Measurements from ENCODE around the gene HOPX.
"Not testable (repeated sequence)": the region's sequence is repeated elsewhere in the genome, so short reads cannot be mapped to it uniquely, and the experiment has no call there.

HOPX gene

DNA sequence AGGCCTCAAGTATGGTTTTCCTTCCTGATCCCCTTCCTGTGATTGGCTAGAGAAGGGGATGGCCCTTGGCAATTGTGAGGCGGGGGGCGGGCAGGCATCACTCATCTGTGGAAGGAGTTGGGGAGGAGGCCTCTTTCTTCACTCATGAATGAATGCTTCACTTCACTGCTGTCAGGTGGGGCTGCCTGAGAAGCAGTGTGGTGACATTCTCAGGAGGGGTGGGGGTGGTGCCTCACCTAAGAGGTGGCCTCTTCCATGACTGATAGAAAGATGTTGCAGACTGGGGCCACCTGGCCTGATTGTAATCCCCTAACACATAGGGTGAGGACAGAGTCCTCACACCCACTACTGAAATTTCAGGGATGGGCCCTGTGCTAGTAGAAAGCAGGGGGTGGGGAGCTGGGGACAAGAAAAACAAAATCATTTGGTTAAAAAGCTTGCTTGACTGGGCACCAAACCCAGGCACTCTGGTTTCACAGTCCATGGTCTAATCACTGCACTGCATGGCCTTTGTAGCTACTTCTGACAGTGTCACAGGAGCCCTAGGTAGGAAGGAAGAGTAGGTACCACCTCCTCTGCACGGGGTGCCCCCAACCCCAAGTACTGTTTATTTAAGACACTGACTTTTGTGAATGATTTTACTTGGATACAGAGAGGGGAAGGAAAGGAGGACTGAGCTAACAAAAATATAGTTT, 5.6 kb upstream of the HOPX start:
- DNase-seq, result no peak

DNA sequence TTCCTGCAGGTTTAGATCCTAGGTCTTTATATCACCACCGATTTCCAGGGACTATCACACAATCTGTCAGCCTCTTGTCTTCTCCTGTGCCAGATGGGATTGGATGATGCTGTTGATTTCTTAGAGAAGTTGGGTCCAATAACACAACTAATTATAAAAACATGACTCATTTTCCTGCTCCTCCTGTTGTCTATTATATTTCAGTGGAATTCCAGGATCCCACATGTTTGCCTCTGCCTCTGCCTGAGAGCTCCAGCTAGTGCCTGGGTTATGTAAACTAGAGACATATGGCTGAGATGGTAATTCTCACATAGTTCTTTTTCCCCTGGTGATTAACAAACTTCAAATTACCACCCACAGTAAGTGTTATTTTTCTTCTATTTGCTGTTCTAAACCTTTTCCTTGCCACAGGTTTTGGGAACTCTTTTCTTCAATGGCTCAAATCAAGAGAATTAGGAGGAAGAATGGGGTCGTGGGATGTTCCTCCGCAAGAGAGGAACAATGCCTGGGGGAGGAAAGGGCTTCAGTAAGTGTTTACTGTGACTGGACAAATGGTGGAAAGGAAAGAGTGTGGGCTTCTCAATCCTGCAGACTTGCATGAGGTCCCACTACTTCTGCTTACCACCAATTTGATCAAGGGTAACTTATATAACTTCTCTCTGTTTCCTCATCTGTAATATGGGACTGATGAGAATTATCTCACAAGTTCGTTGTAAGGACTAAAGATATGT, 3.4 kb upstream of the HOPX start:
- no peak for DNase-seq

DNA sequence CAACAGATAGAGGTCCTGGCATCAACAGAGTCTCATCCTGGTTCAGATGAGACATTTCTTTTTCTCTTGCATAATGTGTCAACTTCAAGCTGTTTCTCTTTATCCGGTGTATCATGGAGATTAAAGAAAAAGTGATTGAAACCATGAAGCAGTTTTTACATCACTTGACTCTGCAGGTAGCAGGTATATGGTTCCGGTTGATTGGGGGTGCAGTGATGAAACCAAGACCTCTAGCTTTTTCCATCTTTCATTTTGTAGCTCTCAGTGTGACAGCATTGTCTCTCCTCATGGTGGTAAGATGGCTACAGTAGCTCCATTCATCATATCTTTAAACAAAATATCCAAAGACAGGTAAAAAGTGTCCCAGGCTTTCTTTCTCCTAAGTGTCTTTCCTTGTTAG, 2.4 kb upstream of the HOPX start:
- no peak for DNase-seq

DNA sequence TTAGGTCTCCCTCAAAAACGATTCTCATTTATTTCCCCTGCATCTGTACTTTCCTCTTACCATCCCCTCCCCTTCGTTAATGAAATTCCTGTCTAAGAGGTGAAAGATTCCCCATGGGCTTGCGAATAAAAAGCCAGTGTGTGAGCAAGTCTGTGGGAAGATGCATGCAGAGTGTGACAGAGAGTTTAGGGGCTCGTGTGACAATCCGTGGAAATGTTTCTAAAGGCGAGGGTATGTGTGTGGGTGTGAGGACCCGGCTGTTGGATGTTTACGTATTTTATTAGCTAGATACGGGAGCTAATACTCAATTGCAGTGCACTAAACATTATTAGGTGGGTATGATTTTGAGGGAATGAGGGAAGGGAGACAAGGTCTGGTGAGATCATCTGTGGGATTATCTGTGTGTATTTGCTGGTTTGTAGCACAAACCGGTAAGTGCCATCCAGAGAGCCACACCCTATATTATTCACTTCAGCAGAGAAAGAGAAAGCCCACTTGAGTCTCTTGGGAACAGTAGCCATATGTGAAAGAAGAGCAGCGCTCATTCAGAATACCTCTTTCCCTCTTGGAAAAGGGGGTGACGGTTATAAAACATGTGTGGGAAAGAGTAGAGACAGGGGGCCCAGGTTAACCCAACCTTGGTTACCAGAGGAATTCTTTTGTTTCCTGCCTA, 893 bp upstream of the HOPX start:
- DNase-seq, result no peak

DNA sequence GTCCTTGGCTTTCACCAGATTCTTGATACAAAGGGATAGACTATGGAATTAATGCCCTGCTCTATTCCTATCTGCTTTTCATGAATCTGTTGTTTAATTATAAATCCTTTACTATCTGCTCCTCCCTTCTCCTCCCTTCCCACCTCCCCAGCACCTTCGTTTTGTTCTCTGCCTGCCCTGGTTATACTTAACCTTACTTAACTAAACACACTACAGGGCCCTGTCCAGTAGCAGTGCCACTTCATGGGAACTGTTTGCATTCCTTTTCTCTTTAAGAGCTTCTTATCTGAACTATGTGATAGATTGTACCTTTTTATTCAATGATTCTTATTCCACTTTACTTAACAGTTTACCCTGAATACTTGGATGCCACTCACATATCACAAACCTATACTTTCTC, 830 bp downstream of the HOPX start:
- DNase-seq, result no peak

DNA sequence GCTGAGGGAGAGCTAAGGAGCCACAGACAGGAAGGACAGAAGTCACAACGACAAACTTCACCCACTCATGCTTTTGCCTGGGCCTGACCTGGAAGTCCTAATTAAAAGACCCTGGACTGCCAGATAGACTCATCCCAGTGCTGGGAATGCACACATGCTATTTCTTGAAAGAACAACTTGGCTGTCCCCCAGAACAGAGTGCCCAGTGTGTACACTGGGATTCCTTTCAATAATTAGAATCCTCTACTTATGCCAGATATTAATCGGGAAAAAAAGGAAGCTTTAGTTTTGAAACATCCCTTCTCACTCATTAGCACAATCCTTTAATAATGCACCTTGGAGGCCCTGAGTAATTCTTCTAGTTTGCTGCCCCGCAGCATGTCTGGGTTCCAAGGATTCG, 3.4 kb downstream of the HOPX start:
- no peak for DNase-seq

DNA sequence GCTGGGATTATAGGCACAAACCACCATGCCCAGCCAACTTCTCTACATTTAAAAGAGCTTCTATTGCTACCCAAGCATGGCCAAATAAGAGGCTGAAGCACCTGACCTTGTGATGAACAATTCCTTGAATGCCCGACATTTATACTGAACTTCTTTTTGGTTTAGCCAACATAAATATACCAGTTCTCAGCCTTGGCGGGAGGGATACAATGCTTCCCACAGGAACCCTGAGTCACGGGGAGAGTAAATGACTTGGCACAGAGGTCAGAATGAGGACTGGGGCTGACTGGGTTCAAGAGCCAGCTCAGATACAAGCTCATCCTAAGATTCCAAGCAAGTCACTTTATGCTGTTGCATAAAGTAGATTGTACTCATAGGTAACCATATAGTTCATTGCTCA, 6.1 kb downstream of the HOPX start:
- no peak for DNase-seq

DNA sequence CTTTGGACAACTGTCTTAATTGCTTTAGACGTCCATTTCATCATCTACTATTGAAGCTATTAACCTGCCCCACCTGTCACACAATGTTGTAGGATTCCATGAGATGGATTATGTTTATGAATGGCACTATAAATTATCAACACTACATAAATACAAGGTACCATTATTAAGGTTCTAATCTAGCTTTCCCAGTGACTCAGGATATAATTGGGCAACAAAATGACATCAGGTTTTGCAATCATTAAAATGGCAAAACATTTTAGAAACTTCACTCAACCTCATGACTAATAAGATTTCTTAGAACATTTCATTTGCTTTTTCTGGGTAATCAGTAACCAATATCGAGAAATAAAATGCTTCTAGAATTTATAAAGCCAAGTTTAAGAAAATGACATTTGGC, 9.2 kb downstream of the HOPX start:
- no peak for DNase-seq

DNA sequence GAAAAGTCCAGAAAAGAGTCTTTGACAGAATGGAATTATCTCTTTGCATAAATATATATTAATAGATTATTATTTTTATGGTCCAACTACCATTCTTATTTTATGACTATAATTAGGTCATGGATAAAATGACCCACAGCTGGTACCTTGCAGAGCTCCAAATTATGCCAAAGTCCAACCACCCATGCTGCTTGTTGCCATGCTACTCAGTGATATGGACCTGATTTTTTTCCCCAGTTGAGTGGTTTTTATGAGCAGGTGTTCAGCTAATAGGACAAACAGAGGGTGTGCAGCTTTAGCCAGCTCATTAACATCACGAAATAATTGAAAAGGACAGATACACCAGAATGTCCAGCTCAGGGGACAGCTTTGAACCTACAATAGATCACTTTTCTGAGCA, 9.7 kb downstream of the HOPX start:
- no peak for DNase-seq

DNA sequence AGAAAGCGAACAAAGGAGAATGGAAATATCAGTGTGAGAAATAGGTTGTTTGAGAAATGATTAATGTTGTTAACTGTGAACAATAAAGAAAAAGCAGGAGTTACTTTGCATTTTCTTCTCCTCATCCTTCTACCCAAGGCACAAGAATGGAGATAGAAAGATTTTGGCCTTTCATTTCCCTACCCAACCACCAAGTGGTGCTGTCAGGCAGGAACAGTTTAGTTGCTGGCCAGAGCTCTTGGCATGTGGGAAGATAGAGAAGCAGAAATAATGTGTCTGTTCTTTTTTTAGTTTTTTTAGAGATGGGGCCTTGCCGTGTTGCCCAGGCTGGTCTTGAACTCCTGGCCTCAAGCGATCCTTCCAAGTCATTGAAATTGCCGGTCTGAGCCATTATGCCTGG, 12.8 kb downstream of the HOPX start:
- DNase-seq, result no peak

DNA sequence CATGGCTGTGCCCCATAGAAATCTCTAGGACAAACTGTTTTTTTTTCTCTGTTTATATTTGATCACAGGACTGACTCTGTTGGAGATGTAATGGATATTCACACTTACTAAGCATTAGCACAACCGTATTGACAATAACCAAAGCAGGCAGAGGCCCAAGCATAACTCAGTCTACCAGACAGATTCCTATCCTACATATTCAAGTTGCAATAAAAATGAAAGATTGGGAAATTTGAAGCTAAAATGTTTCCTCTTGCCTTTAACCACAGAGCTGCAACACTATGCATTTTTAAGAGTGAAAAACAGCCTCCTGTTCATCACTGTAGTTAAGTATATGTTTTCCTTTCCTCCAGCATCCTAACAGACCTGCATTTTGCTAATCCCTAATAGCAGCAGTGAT, 13.7 kb downstream of the HOPX start:
- not testable (repeated sequence) for DNase-seq

DNA sequence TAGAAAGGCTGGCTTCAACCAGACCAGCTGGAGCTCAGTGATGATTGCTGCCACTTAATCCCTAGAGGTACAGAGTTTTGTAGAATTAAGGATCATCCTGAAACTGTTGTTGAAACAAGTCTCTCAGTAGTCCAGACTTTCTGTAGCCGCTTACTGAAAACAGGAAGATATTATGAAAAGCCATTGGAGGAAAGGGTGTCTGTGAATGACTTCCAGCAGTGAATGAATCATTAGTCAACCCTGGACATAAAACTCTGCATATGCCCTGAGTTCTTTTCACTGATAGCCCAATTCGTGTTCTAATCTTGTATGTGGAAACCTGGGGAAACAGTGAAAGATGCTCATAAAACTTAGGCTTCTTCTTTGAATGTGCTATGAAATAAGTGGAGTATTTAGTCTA, 14.8 kb downstream of the HOPX start:
- peak in 1 of 2 experiments; percentile 13 for DNase-seq

DNA sequence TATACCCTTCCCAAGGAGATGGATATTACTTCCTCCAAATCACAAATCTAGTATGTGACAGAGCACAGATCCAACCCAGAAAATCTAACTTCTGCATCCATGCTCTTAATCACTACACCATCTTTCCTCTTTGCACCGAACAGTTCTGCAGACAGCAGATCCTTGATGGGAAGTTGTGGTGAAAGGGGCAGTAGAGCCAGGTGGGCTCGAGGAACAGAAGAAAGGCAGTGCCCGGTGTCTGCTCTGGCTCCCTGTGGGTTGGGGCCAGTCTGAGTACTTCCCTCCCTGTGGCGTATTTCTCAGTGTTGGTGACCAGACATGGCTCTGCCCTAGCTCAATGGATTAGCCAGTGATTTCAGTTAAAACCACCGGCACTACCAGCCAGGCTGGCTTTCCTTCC, 15.3 kb downstream of the HOPX start:
- no peak for DNase-seq

DNA sequence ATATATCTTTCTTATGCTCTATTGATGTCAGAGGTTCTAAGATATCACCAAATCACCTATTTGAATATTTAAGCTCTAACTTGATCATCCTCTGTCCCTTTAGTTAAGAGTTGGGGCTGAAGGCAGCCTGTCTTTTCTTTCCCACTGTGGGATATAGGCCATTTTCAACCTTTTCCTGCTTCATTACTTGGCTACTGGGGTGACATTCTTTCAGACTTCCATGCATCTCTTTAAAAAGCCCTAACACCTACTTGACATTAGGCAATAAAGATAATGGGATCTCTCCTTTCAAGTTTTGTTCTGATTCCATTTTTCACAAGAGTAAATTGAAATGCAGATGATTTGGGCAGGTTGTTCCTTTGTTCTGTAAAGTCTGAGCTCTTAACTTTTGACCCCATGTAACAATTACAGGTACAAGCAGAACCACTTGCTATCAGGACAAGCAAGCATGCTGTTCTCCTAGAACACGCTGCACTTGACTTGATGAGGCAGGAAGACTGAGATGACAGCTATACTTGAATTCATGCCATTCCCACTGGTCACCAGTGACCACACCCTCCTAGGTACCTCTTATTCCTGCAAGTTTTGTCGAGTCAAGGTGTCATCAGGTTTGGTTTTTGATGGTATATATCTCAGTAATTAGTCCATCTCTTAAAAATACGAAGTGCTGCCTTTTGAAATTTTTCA, 18.2 kb downstream of the HOPX start:
- no peak for DNase-seq

DNA sequence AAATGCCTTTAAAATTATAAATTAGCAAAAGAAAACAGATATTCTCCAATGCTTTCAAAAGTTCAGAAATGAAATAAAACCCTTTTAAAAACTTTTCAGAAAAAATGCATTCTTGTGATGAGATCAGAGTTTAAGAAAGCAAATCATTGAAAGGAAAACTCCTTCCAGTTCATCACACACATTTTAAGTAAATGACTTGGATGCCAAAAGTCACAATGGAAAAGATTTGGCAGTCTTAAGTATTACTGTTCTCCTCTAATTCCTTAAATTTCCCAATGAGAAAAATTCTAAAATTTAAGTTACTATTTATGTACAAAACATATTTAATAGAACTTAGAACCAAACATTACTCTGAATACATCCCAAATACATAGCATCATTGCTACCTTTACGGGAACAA, 21.1 kb downstream of the HOPX start:
- DNase-seq, result no peak

DNA sequence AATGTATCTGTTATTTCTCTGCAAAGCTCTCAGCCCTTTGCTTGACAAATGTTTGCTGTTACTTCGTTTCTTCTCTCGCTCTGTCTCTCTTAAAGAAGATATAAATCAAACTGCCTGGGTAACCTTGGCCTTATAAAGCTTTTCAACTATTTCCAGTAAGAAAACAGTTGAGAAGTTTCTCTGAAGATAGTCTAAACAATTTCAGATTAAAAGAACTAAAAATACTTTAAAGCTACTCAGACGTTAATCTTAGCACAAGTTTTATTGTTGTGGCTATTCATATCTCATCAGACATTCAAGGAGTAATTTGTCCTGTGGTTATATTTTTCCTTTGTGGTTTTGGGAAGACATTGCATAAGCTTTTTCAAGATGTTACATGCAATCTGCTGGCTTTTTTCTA, 22.6 kb downstream of the HOPX start:
- no peak for DNase-seq

DNA sequence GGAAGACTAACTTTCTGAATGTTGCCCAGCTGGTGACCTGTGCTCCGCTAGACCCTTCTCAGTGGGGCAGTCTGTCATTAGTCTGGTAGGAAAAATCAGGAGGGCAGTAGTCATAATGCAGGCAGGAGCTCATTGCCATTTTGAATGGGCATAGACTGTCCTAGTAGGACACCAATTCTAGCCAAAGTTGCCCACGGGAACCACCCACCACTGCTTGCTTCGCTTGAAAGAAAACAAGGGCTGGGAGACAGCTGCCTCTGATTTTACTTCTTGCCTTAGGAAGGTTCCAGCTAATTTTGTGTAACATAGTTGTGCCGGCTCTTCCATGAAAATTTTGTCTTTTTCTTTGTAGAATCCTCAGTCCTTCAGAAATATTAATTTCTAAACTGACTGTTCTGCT, 23.3 kb downstream of the HOPX start:
- no peak for DNase-seq

DNA sequence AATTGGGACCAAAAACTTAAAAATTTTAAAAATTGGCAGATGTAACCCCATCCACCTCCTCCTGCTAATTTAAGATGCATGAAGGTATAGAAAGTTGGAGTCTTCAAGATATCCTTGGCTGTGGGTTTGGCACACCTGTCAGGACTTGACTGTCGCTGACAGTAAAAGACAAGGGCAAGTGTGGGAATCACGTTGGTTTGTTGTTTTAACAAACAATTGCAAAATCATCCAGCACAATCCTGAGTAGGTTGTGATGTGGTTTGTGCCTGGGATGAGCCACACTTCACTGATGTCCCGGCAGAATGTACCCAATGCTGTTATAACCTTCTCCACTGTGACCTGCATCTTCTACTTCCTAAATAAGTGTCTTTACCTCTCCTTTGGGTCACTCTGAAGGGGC, 24.0 kb downstream of the HOPX start:
- no peak for DNase-seq

DNA sequence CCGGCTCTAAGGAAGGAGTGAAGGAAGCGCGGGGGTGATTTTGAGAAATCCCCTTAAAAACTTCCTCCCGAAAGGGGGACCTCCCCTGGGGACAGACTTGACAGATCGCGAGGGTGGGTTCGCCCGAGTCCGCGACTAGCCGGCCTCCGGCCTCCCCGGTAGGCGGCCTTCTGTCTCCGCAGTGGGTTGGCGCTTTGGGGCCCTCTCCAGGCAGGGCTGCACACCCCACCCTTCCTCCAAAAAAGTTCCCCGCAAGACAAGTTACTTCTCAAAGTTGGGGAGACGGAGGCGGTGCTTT, 24.8 kb downstream of the HOPX start:
- no peak for DNase-seq

DNA sequence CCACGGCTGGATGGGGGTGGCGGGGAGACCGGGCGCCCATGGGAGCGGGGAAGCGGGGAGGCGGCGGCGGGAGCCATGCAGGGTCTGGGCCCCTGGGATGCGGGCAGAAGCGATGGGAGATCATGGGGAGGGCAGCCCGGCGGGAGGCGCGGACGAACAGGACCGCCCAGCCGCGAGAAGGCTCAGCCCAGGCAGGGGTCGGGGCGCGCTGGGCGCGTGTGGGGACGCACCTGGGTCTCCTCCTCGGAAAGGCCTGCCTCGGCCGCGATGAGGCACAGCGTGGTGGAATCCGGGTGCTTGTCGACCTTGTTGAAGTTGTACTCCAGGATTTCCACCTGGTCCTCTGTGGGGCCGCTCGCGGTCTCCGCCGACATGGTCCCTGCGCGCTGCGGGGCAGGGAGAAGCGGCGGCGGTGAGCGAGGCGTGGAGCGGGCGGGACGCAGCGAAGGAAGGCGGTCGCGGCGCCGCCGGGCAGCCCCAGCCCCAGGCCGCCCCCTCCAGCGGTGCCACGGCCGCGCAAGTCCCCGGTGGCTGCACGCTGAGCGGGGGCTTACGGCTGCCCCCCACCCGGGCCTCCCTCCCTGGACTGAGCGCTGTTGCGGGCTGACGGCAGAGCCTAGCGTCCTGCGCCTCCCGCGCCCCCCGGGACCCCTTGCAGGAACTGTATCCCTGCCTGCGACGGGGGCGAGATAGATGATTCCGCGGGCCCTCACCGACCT, 25.3 kb downstream of the HOPX start:
- DNase-seq, result no peak

DNA sequence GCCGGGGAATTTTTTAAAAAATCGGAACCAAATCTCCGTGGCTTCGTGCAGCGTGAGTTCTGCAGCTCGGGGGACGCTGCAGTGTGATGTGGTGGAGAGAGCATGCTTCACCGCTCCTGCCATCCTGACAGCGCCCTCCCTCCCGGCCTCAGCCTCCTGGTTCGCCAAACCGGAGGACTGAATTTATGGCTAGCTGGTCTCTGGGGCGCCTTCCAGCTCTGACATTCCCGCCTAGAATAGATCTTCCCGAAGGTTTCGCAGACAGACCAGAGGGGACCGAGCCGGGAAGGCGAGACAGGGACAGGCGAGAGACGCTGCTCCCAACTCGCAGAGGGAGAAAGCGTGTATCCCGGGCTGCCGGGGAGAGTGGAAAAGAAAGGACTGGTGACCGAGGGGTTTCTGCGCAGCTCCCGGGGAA, 25.9 kb downstream of the HOPX start:
- DNase-seq, result no peak

DNA sequence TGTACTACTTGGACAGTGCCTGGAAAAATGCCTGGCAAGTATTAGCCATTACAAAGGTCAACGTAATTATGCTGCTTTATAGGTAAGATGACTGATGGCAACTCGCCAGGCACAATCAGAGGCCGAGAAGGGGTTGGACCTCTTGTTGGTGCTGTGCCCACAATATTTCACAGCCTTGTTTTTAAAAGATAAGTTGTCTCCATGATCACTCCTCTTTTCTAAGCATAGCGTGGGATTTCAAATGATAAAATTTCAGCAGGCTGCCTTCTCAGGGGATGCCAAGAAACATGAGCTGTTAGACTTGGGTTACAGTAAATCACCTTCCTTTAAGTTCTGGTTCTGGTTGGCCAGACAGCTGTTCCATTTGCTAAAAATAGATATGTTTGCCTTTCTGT, 26.9 kb downstream of the HOPX start:
- DNase-seq, result no peak
